Measurements from ENCODE around the gene ZNF593OS.

The ZNF593OS gene

DNA sequence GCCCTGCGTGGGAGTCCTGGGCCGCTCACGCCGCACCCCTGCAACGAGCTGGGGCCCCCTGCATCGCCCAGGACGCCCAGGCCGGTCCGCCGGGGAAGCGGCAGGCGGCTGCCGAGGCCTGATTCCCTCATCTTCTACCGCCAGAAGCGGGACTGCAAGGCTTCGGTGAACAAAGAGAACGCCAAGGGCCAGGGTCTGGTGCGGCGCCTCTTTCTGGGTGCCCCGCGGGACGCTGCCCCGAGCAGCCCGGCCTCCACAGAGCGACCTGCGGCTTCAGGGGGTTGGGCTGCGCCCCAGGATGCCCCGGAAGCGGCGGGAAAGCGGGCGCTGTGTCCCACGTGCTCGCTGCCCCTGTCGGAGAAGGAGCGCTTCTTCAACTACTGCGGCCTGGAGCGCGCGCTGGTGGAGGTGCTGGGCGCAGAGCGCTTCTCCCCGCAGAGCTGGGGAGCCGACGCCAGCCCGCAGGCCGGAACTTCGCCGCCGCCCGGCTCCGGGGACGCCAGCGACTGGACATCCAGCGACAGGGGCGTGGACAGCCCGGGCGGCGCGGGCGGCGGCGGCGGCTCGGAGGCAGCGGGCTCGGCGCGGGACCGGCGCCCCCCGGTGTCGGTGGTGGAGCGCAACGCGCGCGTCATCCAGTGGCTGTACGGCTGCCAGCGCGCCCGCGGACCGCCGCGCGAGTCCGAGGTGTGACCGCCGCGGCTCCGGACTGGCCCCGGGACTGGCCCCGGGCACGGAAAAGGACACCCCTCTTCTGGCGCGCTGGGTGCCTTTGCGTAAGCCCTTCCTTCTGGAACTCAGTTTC is 10.0 kb downstream of the ZNF593OS start:
- TF ChIP-seq ZFP3 (CRISPR knock-in tag; IDR thresholded peaks at IDR 0.05) (no peak), ARNTL (CRISPR knock-in tag; IDR thresholded peaks at IDR 0.05; ENCODE audit: borderline replicate concordance, low read depth) (no peak)
- ATAC-seq: no peak

DNA sequence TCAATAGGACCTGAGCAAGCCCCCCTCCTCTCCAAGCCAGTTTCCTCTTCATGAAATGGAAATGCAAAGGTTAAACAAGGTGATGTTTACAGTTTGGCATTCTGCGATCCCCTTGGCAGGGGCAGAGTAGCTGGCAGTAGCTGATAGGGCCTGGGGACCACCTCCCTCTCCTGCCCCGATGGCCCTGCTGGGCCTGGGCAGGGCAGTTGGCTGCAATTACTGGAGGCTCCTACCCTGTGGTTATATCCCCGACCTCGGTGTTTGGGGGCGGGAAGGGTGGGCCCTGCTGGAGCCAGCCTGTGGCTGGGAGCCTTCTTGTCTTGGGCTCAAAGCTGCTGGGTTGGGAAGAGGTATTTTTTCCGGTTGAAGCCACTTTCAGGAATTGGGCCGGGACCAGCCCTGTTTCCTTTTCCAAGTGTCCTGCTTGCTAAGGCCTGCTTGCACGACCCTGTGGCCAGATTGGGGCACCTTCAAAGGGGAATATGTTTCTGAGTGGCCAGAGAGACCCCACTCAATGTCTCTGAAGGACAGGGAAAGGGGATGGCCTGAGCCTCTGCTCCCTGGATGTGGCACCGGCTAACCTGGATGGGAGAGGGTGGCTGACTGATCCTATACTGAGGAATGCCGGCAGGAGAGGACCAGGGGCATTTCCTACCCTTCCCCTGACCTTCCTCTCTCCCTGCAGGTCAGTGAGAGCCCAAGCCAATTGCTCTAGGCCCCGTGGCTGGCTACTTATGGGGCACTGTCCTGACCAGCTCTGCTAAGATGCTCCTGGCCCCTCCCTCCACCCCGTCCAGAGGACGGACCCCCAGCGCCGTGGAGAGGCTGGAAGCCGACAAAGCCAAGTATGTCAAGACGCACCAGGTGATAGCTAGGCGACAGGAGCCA is 10.9 kb downstream of the ZNF593OS start:
- no peak for ATAC-seq
- TF ChIP-seq ZNF565 (CRISPR knock-in tag; conservative IDR thresholded peaks at IDR 0.05; ENCODE audit: low read depth): no peak
- TF ChIP-seq CSDC2 (CRISPR knock-in tag; IDR thresholded peaks at IDR 0.05): no peak
- no peak for TF ChIP-seq GLIS3 (CRISPR knock-in tag; IDR thresholded peaks at IDR 0.05)

GRCh38 chr1:26159743-26160039 is 11.9 kb downstream of the ZNF593OS start:
- TF ChIP-seq BACH2 (CRISPR knock-in tag; IDR thresholded peaks at IDR 0.05; ENCODE audit: borderline replicate concordance) (no peak), PPARA (CRISPR knock-in tag; IDR thresholded peaks at IDR 0.05; ENCODE audit: borderline replicate concordance) (no peak), ESRRG (CRISPR knock-in tag; IDR thresholded peaks at IDR 0.05) (no peak), TCF4 (CRISPR knock-in tag; IDR thresholded peaks at IDR 0.05; ENCODE audit: borderline replicate concordance) (no peak), ZC3H10 (CRISPR knock-in tag; IDR thresholded peaks at IDR 0.05) (no peak), ZNF70 (CRISPR knock-in tag; IDR thresholded peaks at IDR 0.05) (no peak), POU6F1 (CRISPR knock-in tag; IDR thresholded peaks at IDR 0.05; ENCODE audit: borderline replicate concordance, low read depth) (no peak), ISL1 (CRISPR knock-in tag; IDR thresholded peaks at IDR 0.05) (no peak), GLIS3 (CRISPR knock-in tag; IDR thresholded peaks at IDR 0.05) (no peak), OSR1 (CRISPR knock-in tag; IDR thresholded peaks at IDR 0.05) (no peak), ZNF8 (CRISPR knock-in tag; IDR thresholded peaks at IDR 0.05) (no peak), RARB (CRISPR knock-in tag; IDR thresholded peaks at IDR 0.05) (no peak), TOX (CRISPR knock-in tag; IDR thresholded peaks at IDR 0.05; ENCODE audit: borderline replicate concordance) (no peak), ZFP30 (CRISPR knock-in tag; IDR thresholded peaks at IDR 0.05) (no peak), ZNF565 (CRISPR knock-in tag; conservative IDR thresholded peaks at IDR 0.05; ENCODE audit: low read depth) (no peak), ZFP3 (CRISPR knock-in tag; IDR thresholded peaks at IDR 0.05) (no peak)
- TF ChIP-seq, protein P1, sequence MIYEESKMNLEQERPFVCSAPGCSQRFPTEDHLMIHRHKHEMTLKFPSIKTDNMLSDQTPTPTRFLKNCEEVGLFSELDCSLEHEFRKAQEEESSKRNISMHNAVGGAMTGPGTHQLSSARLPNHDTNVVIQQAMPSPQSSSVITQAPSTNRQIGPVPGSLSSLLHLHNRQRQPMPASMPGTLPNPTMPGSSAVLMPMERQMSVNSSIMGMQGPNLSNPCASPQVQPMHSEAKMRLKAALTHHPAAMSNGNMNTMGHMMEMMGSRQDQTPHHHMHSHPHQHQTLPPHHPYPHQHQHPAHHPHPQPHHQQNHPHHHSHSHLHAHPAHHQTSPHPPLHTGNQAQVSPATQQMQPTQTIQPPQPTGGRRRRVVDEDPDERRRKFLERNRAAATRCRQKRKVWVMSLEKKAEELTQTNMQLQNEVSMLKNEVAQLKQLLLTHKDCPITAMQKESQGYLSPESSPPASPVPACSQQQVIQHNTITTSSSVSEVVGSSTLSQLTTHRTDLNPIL (CRISPR knock-in tag; IDR thresholded peaks at IDR 0.05; ENCODE audit: low read depth): no peak
- TF ChIP-seq, protein P2, sequence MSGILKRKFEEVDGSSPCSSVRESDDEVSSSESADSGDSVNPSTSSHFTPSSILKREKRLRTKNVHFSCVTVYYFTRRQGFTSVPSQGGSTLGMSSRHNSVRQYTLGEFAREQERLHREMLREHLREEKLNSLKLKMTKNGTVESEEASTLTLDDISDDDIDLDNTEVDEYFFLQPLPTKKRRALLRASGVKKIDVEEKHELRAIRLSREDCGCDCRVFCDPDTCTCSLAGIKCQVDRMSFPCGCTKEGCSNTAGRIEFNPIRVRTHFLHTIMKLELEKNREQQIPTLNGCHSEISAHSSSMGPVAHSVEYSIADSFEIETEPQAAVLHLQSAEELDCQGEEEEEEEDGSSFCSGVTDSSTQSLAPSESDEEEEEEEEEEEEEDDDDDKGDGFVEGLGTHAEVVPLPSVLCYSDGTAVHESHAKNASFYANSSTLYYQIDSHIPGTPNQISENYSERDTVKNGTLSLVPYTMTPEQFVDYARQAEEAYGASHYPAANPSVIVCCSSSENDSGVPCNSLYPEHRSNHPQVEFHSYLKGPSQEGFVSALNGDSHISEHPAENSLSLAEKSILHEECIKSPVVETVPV (CRISPR knock-in tag; IDR thresholded peaks at IDR 0.05): no peak
- TF ChIP-seq, protein P3, sequence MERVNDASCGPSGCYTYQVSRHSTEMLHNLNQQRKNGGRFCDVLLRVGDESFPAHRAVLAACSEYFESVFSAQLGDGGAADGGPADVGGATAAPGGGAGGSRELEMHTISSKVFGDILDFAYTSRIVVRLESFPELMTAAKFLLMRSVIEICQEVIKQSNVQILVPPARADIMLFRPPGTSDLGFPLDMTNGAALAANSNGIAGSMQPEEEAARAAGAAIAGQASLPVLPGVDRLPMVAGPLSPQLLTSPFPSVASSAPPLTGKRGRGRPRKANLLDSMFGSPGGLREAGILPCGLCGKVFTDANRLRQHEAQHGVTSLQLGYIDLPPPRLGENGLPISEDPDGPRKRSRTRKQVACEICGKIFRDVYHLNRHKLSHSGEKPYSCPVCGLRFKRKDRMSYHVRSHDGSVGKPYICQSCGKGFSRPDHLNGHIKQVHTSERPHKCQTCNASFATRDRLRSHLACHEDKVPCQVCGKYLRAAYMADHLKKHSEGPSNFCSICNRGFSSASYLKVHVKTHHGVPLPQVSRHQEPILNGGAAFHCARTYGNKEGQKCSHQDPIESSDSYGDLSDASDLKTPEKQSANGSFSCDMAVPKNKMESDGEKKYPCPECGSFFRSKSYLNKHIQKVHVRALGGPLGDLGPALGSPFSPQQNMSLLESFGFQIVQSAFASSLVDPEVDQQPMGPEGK (CRISPR knock-in tag; IDR thresholded peaks at IDR 0.05; ENCODE audit: borderline replicate concordance): no peak
- TF ChIP-seq, protein P4, sequence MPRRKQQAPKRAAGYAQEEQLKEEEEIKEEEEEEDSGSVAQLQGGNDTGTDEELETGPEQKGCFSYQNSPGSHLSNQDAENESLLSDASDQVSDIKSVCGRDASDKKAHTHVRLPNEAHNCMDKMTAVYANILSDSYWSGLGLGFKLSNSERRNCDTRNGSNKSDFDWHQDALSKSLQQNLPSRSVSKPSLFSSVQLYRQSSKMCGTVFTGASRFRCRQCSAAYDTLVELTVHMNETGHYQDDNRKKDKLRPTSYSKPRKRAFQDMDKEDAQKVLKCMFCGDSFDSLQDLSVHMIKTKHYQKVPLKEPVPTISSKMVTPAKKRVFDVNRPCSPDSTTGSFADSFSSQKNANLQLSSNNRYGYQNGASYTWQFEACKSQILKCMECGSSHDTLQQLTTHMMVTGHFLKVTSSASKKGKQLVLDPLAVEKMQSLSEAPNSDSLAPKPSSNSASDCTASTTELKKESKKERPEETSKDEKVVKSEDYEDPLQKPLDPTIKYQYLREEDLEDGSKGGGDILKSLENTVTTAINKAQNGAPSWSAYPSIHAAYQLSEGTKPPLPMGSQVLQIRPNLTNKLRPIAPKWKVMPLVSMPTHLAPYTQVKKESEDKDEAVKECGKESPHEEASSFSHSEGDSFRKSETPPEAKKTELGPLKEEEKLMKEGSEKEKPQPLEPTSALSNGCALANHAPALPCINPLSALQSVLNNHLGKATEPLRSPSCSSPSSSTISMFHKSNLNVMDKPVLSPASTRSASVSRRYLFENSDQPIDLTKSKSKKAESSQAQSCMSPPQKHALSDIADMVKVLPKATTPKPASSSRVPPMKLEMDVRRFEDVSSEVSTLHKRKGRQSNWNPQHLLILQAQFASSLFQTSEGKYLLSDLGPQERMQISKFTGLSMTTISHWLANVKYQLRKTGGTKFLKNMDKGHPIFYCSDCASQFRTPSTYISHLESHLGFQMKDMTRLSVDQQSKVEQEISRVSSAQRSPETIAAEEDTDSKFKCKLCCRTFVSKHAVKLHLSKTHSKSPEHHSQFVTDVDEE (CRISPR knock-in tag; IDR thresholded peaks at IDR 0.05): no peak
- ATAC-seq: no peak
